K562 (cell line): ENCODE measurements around the gene TADA1. TPM values are rescaled to one million over a fixed set of nuclear protein-coding genes. Genes with fewer than 3 reads are reported as not detected.

Experiments
- CAMTA2 ChIP-seq: fragments of 250-450 bp; sonication (Bioruptor Pico); conservative IDR thresholded peaks from 2 replicates; pipeline ENCODE4 v1.5.1; 2022
- CBFA2T2 ChIP-seq: fragments of 450-650 bp; conservative IDR thresholded peaks from 2 replicates; pipeline ENCODE4 v1.6.1; 2017; ENCODE audit warnings: mild to moderate bottlenecking
- CC2D1A ChIP-seq: fragments of 450-650 bp; IDR thresholded peaks from 2 replicates; pipeline ENCODE4 v1.6.1; 2017; ENCODE audit warnings: mild to moderate bottlenecking
- CCNT2 ChIP-seq: IDR thresholded peaks from 2 replicates; pipeline ENCODE4 v1.6.1; 2011; ENCODE audit warnings: borderline replicate concordance, low read depth, mild to moderate bottlenecking, moderate library complexity, mixed read lengths, low read length; ENCODE audit not compliant: insufficient read length; ENCODE audit errors: extremely low read depth
- CEBPB ChIP-seq: fragments of 450-650 bp; IDR thresholded peaks from 2 replicates; pipeline ENCODE4 v1.6.1; 2016; ENCODE audit warnings: missing genetic modification characterization, missing compliant biosample characterization
- EGR1 ChIP-seq: fragments of 450-650 bp; conservative IDR thresholded peaks from 2 replicates; pipeline ENCODE4 v1.6.1; 2017; ENCODE audit warnings: mild to moderate bottlenecking
- ELF2 ChIP-seq: fragments of 250-450 bp; sonication (Bioruptor Pico); IDR thresholded peaks from 2 replicates; pipeline ENCODE4 v1.5.0; 2021; ENCODE audit warnings: mild to moderate bottlenecking
- EP400 ChIP-seq: fragments of 450-650 bp; IDR thresholded peaks from 2 replicates; pipeline ENCODE4 v1.6.1; 2017; ENCODE audit warnings: antibody characterized with exemption, mild to moderate bottlenecking, moderate library complexity
- ETV5 ChIP-seq: sonication (generic); formaldehyde crosslinking; IDR thresholded peaks from 2 replicates; pipeline ENCODE4 v1.4.0; 2020; ENCODE audit warnings: low read depth, mild to moderate bottlenecking, missing genetic modification reagents
- GABPA ChIP-seq: fragments of 200-800 bp; sonication (Bioruptor generic); conservative IDR thresholded peaks from 2 replicates; pipeline ENCODE4 v1.6.1; 2016; ENCODE audit warnings: low read depth, missing genetic modification characterization, missing compliant biosample characterization
- HEY1 ChIP-seq: fragments of 250-450 bp; sonication (Bioruptor Pico); IDR thresholded peaks from 2 replicates; pipeline ENCODE4 v1.5.0; 2020; ENCODE audit warnings: mild to moderate bottlenecking, moderate library complexity, borderline replicate concordance
- KLF1 ChIP-seq: fragments of 450-650 bp; IDR thresholded peaks from 2 replicates; pipeline ENCODE4 v1.6.1; 2016; ENCODE audit warnings: missing genetic modification characterization, missing compliant biosample characterization
- MAX ChIP-seq: sonication (generic); formaldehyde crosslinking; IDR thresholded peaks from 2 replicates; pipeline ENCODE4 v1.9.0; 2022; ENCODE audit warnings: mild to moderate bottlenecking, missing genetic modification reagents
- MEF2D ChIP-seq: conservative IDR thresholded peaks from 2 replicates; pipeline ENCODE4 v1.6.1; 2016; ENCODE audit warnings: low read depth, missing genetic modification characterization, missing compliant biosample characterization
- MEIS2 ChIP-seq: fragments of 450-650 bp; IDR thresholded peaks from 2 replicates; pipeline ENCODE4 v1.6.1; 2014; ENCODE audit warnings: mild to moderate bottlenecking; ENCODE audit not compliant: partially characterized antibody
- MLX ChIP-seq, 2 experiments: fragments of 450-650 bp in 1 of 2; sonication (generic) in 1 of 2; formaldehyde crosslinking; conservative IDR thresholded peaks; 2 replicates each; pipeline versions ENCODE4 v1.4.0 to v1.8.1; 2020 to 2022; ENCODE audit warnings: mild to moderate bottlenecking in 1 of 2, missing genetic modification reagents in 1 of 2
- PHF21A ChIP-seq: fragments of 450-650 bp; IDR thresholded peaks from 2 replicates; pipeline ENCODE4 v1.6.1; 2017; ENCODE audit warnings: low read depth, borderline replicate concordance
- POLR2AphosphoS5 ChIP-seq: IDR thresholded peaks from 2 replicates; pipeline ENCODE4 v1.6.1; 2011; ENCODE audit warnings: mild to moderate bottlenecking, low read depth, low read length, moderate library complexity; ENCODE audit not compliant: control insufficient read depth, insufficient read depth
- POLR2B ChIP-seq: fragments of 450-650 bp; IDR thresholded peaks from 2 replicates; pipeline ENCODE4 v1.6.1; 2018; ENCODE audit warnings: low read depth; ENCODE audit not compliant: partially characterized antibody
- POLR2H ChIP-seq: IDR thresholded peaks from 2 replicates; pipeline ENCODE4 v1.6.1; 2016; ENCODE audit warnings: missing genetic modification characterization, low read depth, mild to moderate bottlenecking, control low read depth, missing compliant biosample characterization, moderate library complexity
- PYGO2 ChIP-seq: fragments of 450-650 bp; IDR thresholded peaks from 2 replicates; pipeline ENCODE4 v1.6.1; 2016; ENCODE audit warnings: mild to moderate bottlenecking, missing genetic modification characterization, moderate library complexity, missing compliant biosample characterization
- SMAD4 ChIP-seq: fragments of 250-450 bp; sonication (Bioruptor Pico); conservative IDR thresholded peaks from 2 replicates; pipeline ENCODE4 v1.8.0; 2021; ENCODE audit warnings: inconsistent platforms, mild to moderate bottlenecking, moderate library complexity
- ZBTB1 ChIP-seq: sonication (generic); formaldehyde crosslinking; IDR thresholded peaks from 2 replicates; pipeline ENCODE4 v1.8.1; 2023; ENCODE audit warnings: missing genetic modification reagents, low read depth, mild to moderate bottlenecking, borderline replicate concordance
- ZBTB2 ChIP-seq: fragments of 450-650 bp; IDR thresholded peaks from 2 replicates; pipeline ENCODE4 v1.6.1; 2016; ENCODE audit warnings: antibody characterized with exemption
- ZNF121 ChIP-seq: sonication (generic); formaldehyde crosslinking; conservative IDR thresholded peaks from 2 replicates; pipeline ENCODE4 v1.8.0; 2022; ENCODE audit warnings: missing genetic modification reagents
- polyA plus RNA-seq, 8 experiments: library from polyadenylated mRNA; depleted of rRNA in 4 of 8; stranded (reverse) in 5 of 8; unstranded in 3 of 8; fragments of >200 nt; fragmentation: Nextera tagmentation in 2 of 8; fragmentation: Illumina TruSeq in 1 of 8; extraction: Ambion mirVana in 2 of 8; extraction: Trizol in 1 of 8; gene quantifications; 2 replicates each; pipeline versions ENCODE4 v1.2.1 to v1.2.3, GENCODE V29; 2011 to 2014; ENCODE audit warnings: inconsistent platforms in 1 of 8, missing spikeins in 1 of 8
- total RNA-seq, 7 experiments: library from RNA; depleted of rRNA in 6 of 7; stranded (reverse); fragments of >200 nt in 6 of 7; fragmentation: Illumina TruSeq in 2 of 7; extraction: Trizol in 2 of 7; gene quantifications; 2 replicates each; pipeline versions ENCODE4 v1.2.1 to v1.2.3, GENCODE V29; 2011 to 2021; ENCODE audit warnings: low replicate concordance in 1 of 7

Gene TADA1
- total and polyA plus RNA-seq, 9 of the 15 experiments (the other 6 are each of a cell fraction or from before 2014, with no cell fraction given), result 15.9 to 76.5 (median 28.7) TPM

GRCh38 chr1:166838766-166839599 lies 37.1 kb downstream of the TADA1 start, which contains the start of gene POGK (continued):
- TF ChIP-seq CCNT2 (peak; percentile 94), MEF2D (tag) (no peak), MEIS2 (peak; percentile 26), MAX (peak; percentile 91), ZBTB1 (CRISPR knock-in tag) (0 out of 2 replicates have a peak, but pooled peaks have one; percentile 41), PYGO2 (tag) (0 out of 2 replicates have a peak, but pooled peaks have one; percentile 29), CC2D1A (no peak), KLF1 (tag) (peak; percentile 86), POLR2B (peak; percentile 85), ZBTB2 (no peak), CEBPB (tag) (peak; percentile 58; the same call in 1 of the 2 replicates), EP400 (peak; percentile 89), EGR1 (peak; percentile 80), HEY1 (CRISPR knock-in tag) (no peak), GABPA (peak; percentile 87), SMAD4 (CRISPR knock-in tag) (peak; percentile 91), POLR2H (tag) (peak; percentile 86), PHF21A (0 out of 2 replicates have a peak, but pooled peaks have one; percentile 38), CBFA2T2 (peak; percentile 17; the same call in 1 of the 2 replicates), ZNF121 (CRISPR knock-in tag) (peak; percentile 50), ELF2 (CRISPR knock-in tag) (peak; percentile 36; the same call in 1 of the 2 replicates), ETV5 (CRISPR knock-in tag) (peak; percentile 92), CAMTA2 (CRISPR knock-in tag) (0 out of 2 replicates have a peak, but pooled peaks have one; percentile 33), POLR2AphosphoS5 (peak; percentile 80), MLX (CRISPR knock-in tag; conservative IDR thresholded peaks at IDR 0.05) (no peak)
